MCF 10A (cell line): ENCODE data around the gene WNT5B. TPM values are rescaled to one million over a fixed set of nuclear protein-coding genes. Genes with fewer than 3 reads are reported as not detected.

Experiments
- BruUV-seq: library from RNA; stranded (reverse); fragments of 400-500 nt; replicated peaks from 2 replicates; lab custom pipeline; 2021; lab: Mats Ljungman, UMichigan
- CTCF ChIA-PET: fragments of 300-600 bp; sonication (Branson Sonifier 250); formaldehyde crosslinking; extraction: SDS; loops from one replicate; lab custom pipeline; 2021; ENCODE audit warnings: antibody characterized with exemption, inconsistent platforms; lab: Yijun Ruan, JAX
- POLR2A ChIA-PET: fragments of 300-600, 350-650 bp; sonication (Branson Sonifier 250); formaldehyde crosslinking; extraction: SDS; loops from one replicate; lab custom pipeline; 2020; ENCODE audit warnings: antibody characterized with exemption, inconsistent platforms; lab: Yijun Ruan, JAX
- DNase-seq: peaks from one replicate; pipeline ENCODE4 v3.0.0-alpha.2; 2018; ENCODE audit not compliant: unreplicated experiment
- H3K27ac Mint-ChIP-seq: one replicate; pipeline ENCODE4 v1.8.0; 2022; ENCODE audit warnings: mild to moderate bottlenecking, low read depth, mixed read lengths; ENCODE audit not compliant: unreplicated experiment
- H3K27me3 Mint-ChIP-seq: one replicate; pipeline ENCODE4 v1.8.0; 2022; ENCODE audit warnings: mixed read lengths; ENCODE audit not compliant: insufficient read depth, unreplicated experiment
- H3K36me3 Mint-ChIP-seq: one replicate; pipeline ENCODE4 v1.8.0; 2022; ENCODE audit warnings: mild to moderate bottlenecking, moderate library complexity, mixed read lengths; ENCODE audit not compliant: insufficient read depth, unreplicated experiment
- H3K4me1 Mint-ChIP-seq: one replicate; pipeline ENCODE4 v1.8.0; 2022; ENCODE audit warnings: mixed read lengths; ENCODE audit not compliant: insufficient read depth, unreplicated experiment
- H3K4me3 Mint-ChIP-seq: one replicate; pipeline ENCODE4 v1.8.0; 2022; ENCODE audit warnings: mild to moderate bottlenecking, moderate library complexity, mixed read lengths; ENCODE audit not compliant: unreplicated experiment
- H3K9me3 Mint-ChIP-seq: one replicate; pipeline ENCODE4 v1.8.0; 2022; ENCODE audit warnings: mixed read lengths; ENCODE audit not compliant: unreplicated experiment
- intact Hi-C: fragments of 100-400 bp; cut with micrococcal nuclease; formaldehyde crosslinking; loops from 2 replicates; pipeline ENCODE4 v1.14.1; 2022
- total RNA-seq: library from RNA; stranded (reverse); gene quantifications from 2 replicates; pipeline ENCODE4 v1.2.3, GENCODE V29; 2022
- TF ChIP-seq, protein P1 (sequence below): fragments of 200-600 bp; IDR thresholded peaks from one replicate; pipeline ENCODE4 v1.8.0; 2022; ENCODE audit warnings: antibody characterized with exemption, mild to moderate bottlenecking; ENCODE audit not compliant: unreplicated experiment

The WNT5B gene
- total RNA-seq, 1 experiment from 2014 or later: 0.21 TPM

GRCh38 chr12:1630133-1630826 lies 1.2 kb downstream of the WNT5B start:
- Mint-ChIP-seq H3K36me3 (no peaks in the 10 kb centered on the region), H3K9me3 (no peaks in the 10 kb centered on the region), H3K27me3 (peaks cover 16% of the 10 kb centered on the region), H3K4me3 (peak overlapping the region; percentile 61), H3K4me1 (peaks cover 7% of the 10 kb centered on the region), H3K27ac (no peak overlapping the region)
- POLR2A ChIA-PET: interaction anchor here (0.6 to 1.7 kb wide), 5 partner anchors 24 to 680 kb away, joined by 3 to 7 read pairs (median 4); partner anchors contain the start of gene FBXL14
- DNase-seq: peak; percentile 35
- no TSS peak for BruUV-seq
- TF ChIP-seq, protein P1, sequence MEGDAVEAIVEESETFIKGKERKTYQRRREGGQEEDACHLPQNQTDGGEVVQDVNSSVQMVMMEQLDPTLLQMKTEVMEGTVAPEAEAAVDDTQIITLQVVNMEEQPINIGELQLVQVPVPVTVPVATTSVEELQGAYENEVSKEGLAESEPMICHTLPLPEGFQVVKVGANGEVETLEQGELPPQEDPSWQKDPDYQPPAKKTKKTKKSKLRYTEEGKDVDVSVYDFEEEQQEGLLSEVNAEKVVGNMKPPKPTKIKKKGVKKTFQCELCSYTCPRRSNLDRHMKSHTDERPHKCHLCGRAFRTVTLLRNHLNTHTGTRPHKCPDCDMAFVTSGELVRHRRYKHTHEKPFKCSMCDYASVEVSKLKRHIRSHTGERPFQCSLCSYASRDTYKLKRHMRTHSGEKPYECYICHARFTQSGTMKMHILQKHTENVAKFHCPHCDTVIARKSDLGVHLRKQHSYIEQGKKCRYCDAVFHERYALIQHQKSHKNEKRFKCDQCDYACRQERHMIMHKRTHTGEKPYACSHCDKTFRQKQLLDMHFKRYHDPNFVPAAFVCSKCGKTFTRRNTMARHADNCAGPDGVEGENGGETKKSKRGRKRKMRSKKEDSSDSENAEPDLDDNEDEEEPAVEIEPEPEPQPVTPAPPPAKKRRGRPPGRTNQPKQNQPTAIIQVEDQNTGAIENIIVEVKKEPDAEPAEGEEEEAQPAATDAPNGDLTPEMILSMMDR: no peak
- intact Hi-C loops: loop anchor here (10.0 kb wide), 1 partner anchor 955 kb away; no protein-coding TSS in a partner anchor
- CTCF ChIA-PET: interaction anchor here (1.0 to 2.6 kb wide), 6 partner anchors 8 to 309 kb away, joined by 3 to 14 read pairs (median 4); no protein-coding TSS in a partner anchor

DNA sequence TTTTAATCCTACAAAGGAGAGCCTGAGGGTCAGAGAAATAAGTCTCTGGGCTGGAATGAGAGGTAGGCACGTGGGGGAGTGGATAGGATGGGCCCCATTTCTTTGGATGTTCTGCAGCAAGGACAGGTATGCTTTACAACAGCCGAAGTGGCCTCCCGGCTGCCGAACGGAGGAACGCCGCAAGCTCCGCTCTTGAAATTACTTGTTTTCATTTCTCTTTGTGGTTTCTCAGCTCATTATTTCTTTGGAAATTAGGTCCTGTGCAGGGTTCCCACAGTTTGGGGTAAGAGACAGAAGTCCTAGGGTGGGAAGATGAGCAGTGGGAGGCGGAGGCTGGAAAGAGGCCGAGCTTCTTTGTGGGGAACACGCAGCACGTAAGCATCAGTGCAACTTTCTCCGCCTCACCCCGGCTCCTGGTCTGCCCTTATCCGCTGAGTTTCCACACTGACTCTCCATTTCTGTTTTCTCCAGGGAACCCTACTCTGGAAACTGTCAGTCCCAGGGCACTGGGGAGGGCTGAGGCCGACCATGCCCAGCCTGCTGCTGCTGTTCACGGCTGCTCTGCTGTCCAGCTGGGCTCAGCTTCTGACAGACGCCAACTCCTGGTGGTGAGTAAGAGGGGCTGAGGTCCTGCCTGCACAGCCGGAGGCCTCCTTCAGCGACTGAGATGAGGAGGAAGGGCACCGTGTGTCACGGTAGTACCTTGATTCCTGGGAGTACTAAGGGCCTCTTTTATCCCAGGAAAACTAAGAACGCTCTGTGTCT lies 2.0 kb downstream of the WNT5B start:
- CTCF ChIA-PET: interaction anchor here (1.2 to 7.5 kb wide), 8 partner anchors 9 to 309 kb away, joined by 3 to 139 read pairs (median 8); no protein-coding TSS in a partner anchor
- POLR2A ChIA-PET: interaction anchor here (1.1 to 1.4 kb wide), 3 partner anchors 25 to 160 kb away, joined by 3 to 7 read pairs (median 4); partner anchors contain the start of gene FBXL14
- Mint-ChIP-seq H3K4me3 (no peak overlapping the region), H3K4me1 (peaks cover 5% of the 10 kb centered on the region), H3K9me3 (no peaks in the 10 kb centered on the region), H3K36me3 (no peaks in the 10 kb centered on the region), H3K27ac (no peak overlapping the region), H3K27me3 (peaks cover 16% of the 10 kb centered on the region)
- no TSS peak for BruUV-seq
- no peak for DNase-seq
- intact Hi-C loops: loop anchor here (10.0 kb wide), 1 partner anchor 954 kb away; no protein-coding TSS in a partner anchor
- TF ChIP-seq, protein P1: no peak

GRCh38 chr12:1632702-1633101 lies 3.7 kb downstream of the WNT5B start:
- H3K4me3 Mint-ChIP-seq: no peak overlapping the region
- TF ChIP-seq, protein P1: no peak
- no TSS peak for BruUV-seq
- DNase-seq: no peak
- ChIA-PET CTCF (interaction anchor here (0.8 to 7.5 kb wide), 8 partner anchors 8 to 307 kb away, joined by 3 to 139 read pairs (median 8); no protein-coding TSS in a partner anchor), POLR2A (no interaction called here)
- H3K27ac Mint-ChIP-seq: no peak overlapping the region
- no peaks in the 10 kb centered on the region for H3K36me3 Mint-ChIP-seq
- no peaks in the 10 kb centered on the region for H3K9me3 Mint-ChIP-seq
- intact Hi-C loops: loop anchor here (10.0 kb wide), 1 partner anchor 952 kb away; no protein-coding TSS in a partner anchor
- H3K27me3 Mint-ChIP-seq: peaks cover 16% of the 10 kb centered on the region
- H3K4me1 Mint-ChIP-seq: peaks cover 5% of the 10 kb centered on the region
